Activated T-cell treated with anti-CD3 and anti-CD28 coated beads for 48 hours (primary cell): Measurements from ENCODE around the gene GJB2.
A peak's percentile ranks its signal among the peaks of the same experiment; 100 is the strongest.

ENCODE experiments used
- DNase-seq: peaks from one replicate; pipeline ENCODE4 v3.0.0-alpha.2; 2020; ENCODE audit warnings: low read depth

GJB2 gene

DNA sequence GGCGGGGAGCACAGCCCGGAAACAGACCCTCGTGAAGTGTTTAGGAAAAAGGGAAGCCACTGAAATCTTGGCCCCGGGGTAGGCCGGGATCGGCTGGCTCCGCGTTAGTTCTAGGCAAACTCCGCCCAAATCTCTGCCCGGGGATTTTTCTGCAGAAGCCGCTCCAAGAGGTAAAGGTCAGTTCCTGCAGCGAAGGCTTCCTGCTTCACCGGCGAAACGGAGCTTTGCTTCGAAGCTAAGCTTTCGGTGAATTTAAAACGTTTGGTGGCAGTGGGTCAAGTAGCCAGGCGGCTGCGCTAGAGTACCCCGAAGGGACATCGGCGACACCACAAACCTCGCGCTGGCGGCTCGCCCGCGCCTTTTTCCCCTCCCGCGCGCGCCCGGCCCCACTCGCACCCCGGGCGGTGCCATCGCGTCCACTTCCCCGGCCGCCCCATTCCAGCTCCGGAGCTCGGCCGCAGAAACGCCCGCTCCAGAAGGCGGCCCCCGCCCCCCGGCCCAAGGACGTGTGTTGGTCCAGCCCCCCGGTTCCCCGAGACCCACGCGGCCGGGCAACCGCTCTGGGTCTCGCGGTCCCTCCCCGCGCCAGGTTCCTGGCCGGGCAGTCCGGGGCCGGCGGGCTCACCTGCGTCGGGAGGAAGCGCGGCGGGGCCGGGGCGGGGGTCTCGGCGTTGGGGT lies 441 bp downstream of the GJB2 start:
- no peak for DNase-seq

GRCh38 chr13:20191311-20192157 lies 1.2 kb downstream of the GJB2 start:
- DNase-seq = no peak

DNA sequence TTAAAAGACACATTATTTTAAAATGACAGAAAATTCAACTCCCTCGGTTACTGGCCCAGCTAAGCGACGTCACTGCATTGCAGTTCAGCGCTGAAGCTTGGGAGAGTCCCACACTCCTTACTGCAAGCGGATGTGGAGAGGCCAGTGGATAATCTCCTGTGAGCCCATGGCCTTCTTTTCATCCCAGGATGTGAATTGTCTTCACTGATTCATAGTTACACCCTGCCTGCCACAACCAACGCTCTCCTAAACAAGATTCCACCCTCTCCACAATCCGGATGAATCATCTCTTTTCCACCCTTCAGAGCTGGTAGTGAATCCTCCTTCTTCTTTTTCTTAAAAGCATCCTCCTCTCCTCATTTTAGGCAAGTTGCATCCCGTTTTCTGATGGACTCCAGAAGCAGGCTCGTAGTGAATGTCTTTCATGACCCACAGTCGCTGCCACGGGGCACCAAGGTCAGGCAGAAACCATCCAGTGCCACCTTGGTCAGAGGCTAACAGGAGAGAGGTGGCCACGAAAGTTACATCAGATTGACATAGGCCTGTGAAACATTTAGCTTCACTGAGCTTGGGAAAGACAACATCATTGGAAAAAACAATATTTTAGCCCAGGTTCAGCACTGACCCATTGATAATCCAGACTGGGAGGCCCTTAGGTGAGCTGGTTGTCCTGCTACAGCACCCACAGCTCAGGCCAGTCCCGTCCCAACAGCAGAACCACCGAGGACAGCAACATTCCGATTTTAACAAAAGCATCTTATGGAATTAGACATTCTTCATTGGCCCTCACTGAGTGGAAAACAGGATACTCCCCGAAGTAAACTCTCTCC lies 2.0 kb downstream of the GJB2 start:
- no peak for DNase-seq

DNA sequence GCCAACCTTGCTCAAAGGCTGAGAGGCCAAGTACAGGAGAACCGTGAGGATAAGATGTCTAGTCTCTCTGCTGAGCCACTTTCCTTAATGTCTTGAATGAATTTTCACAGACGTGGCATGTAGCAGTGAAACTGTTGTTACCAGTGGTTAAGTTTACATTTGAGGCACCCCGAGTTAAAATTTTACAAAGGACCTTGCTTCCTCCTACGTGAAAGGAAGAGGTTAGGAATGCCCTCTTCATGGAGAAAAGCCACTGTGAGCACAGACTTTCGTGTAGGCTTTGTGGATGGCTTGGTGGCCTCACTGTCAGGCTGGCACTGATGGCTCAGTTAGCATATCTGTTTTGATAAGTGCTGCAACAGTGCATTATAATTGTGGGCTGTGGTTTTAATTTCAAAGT lies 2.7 kb downstream of the GJB2 start:
- DNase-seq = no peak

DNA sequence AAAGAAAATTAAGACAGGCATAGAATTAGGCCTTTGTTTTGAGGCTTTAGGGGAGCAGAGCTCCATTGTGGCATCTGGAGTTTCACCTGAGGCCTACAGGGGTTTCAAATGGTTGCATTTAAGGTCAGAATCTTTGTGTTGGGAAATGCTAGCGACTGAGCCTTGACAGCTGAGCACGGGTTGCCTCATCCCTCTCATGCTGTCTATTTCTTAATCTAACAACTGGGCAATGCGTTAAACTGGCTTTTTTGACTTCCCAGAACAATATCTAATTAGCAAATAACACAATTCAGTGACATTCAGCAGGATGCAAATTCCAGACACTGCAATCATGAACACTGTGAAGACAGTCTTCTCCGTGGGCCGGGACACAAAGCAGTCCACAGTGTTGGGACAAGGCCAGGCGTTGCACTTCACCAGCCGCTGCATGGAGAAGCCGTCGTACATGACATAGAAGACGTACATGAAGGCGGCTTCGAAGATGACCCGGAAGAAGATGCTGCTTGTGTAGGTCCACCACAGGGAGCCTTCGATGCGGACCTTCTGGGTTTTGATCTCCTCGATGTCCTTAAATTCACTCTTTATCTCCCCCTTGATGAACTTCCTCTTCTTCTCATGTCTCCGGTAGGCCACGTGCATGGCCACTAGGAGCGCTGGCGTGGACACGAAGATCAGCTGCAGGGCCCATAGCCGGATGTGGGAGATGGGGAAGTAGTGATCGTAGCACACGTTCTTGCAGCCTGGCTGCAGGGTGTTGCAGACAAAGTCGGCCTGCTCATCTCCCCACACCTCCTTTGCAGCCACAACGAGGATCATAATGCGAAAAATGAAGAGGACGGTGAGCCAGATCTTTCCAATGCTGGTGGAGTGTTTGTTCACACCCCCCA lies 3.8 kb downstream of the GJB2 start:
- DNase-seq = no peak

- DNase-seq = no peak
These were observed 6.0 kb downstream of the GJB2 start for GRCh38 chr13:20186771-20187170.

GRCh38 chr13:20185366-20186056 lies 7.2 kb downstream of the GJB2 start:
- DNase-seq = no peak

- DNase-seq = peak; percentile 27
These were observed 10.4 kb downstream of the GJB2 start for GRCh38 chr13:20182231-20182846.

GRCh38 chr13:20181188-20181587 lies 11.6 kb downstream of the GJB2 start:
- DNase-seq = no peak

- no peak for DNase-seq
These were observed 14.6 kb downstream of the GJB2 start for GRCh38 chr13:20178156-20178555.

DNA sequence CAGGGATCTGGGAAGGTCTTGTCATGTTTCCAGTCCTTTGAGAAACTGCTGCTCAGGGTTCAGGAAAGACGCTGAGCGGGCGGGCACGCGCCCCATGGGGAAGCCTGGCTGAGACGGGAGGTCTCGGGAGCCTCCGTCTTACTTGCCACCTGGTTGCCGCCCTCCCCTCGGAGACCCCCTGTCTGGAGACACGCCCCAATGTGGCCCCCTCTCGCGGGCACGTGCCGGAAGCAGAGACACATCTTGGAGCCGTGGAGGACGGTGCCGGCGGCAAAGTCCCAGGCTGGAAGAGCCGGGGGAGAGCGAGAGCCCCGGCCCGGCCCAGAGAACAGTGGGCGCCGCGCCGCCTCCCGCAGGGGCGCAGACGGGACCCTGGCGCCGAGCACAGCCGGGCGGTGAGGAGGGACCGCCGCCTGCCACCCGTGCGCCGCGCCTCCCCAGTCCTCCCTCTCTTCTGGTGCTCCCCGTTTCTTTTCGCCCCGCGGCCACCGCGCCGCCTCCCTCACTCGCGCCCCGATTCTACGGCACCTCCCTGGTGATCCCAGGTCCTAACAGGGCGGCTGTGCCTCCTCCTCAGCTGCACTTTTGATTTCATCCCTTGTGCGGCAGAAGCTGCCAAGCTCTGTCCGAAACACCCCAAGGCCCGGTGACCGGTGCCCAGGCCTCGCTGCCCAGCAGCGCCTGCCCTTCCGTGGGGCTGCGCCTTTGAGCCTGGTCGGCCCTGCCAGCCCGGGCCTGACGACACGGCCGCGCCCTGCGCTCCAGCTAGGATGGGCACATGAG lies 15.5 kb downstream of the GJB2 start:
- no peak for DNase-seq

- no peak for DNase-seq
These were observed 16.7 kb downstream of the GJB2 start for GRCh38 chr13:20175907-20176652.

DNA sequence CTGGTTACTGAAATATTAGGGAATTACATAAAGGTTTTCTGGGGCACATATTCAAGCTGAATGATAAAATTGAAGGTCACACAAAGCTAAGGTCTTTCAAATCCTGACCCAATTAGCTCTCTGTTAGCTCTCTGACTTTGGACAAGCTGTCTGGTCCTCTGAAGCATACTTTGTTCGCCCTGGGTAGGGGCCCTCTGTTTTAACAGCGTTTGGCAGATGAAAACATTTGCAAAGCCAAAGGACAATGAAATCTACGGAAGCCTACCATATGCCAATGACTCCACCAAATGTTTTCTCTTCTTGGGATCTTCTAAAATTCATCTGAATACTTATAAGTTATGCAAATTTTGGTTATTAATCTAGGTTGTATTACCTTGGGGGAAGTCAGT lies 17.3 kb downstream of the GJB2 start:
- DNase-seq = no peak

DNA sequence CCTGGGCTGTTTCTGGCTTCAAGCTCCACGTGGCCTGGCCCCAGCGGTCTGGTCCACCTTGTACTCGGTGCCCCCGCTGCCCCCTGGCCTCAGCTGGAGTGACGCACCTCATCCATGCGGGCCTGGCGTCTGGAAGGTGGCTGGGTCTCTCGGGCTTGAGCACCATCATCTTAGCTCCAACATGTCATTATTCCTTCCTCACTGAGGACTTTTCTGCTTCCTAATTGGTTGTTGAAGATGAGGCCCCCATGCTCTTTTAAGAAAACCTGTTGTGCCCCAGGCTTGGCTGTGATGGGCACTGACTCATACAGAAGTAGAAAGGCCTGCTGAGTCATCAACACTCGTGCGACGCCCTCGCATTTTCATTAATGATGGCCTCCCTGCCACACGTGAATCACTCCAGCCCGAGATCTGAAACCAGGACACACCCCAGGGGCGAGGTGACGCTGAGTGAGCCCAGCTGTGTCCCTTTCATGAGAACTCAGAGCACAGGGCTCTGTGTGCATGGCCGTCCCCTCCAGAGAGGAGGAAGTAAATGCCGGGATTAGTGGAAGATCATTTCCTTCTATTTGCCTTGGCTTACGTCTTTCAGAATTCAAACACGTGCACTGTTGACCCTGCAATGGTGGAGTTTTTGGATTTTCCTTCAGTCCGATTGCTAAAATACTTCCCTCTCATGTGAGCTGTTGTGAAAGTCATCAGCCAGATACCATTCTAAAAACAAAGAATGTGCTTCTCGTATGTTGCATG lies 17.9 kb downstream of the GJB2 start:
- peak; percentile 69 for DNase-seq

DNA sequence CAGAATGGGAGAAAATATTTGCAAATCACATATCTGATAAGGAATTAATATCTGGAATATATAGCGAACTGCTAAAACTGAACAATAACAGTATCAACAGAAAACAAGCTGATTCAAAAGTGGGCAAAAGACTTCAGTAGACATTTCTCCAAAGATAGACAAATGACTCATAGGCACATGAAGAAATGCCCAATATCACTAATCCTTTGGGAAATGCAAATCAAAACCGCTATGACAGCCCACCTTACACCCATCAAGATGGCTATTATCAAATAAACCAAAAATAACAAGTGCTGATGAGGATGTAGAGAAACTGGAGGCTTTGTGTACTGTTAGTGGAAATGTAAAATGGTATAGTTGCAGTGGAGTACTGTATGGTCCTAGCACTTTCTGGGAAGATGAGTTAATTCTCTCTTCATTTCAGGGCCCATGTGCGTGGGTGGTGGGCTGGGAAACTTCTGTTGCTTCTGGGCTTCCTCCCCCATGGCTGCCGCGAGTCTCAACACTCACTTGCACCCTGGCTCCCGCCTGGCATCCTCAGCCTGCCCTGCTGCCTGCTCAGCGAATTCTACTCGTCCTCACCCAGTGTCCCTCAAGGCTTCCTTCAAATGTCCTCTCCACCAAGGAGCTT lies 19.5 kb downstream of the GJB2 start:
- DNase-seq = no peak

- DNase-seq = no peak
These were observed 21.4 kb downstream of the GJB2 start for GRCh38 chr13:20171364-20171763.

GRCh38 chr13:20170921-20171320 lies 21.8 kb downstream of the GJB2 start:
- no peak for DNase-seq

DNA sequence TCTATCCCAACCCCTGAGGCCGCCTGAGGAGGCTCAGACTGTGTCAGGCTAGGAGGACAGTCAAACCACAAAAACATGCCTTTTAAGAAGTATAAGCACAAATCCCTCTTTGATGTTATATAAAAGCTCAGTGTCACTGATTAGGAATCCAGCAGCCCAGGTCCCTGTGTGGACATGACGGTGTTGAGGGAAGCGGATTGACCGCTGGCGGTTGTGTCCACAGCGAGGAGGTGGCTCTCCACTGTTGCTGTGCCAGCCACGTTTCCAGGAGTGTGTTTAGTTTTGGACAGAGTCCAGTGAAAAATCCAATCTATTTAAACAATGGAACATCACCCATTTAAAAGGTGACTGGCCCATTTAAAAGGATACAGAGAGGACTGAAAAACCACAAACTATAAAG lies 24.3 kb downstream of the GJB2 start:
- DNase-seq = no peak
